ENCODE data around the gene GNAS. TPM values are rescaled to one million over a fixed set of nuclear protein-coding genes. Genes with fewer than 3 reads are reported as not detected.

Gene GNAS
- total RNA-seq, 2 donors from 2014 or later = 755 to 1,096 TPM

- Mint-ChIP-seq H3K27me3 (peaks cover 5% of the 10 kb centered on the region), H3K4me3 (no peak overlapping the region), H3K4me1 (peaks cover 6% of the 10 kb centered on the region), H3K36me3 (ENCODE audit: low read depth) (peaks cover 2% of the 10 kb centered on the region), H3K27ac (no peak overlapping the region)
- DNase-seq (no peak), ATAC-seq (no peak)
- no peaks in the 10 kb centered on the region for H3K9me3 ChIP-seq (ENCODE audit: control insufficient read depth, low read length, poor library complexity, severe bottlenecking)
Measured at GRCh38 chr20:58869662-58870227, 17.2 kb downstream of the GNAS start.

GRCh38 chr20:58870293-58871014 lies 17.9 kb downstream of the GNAS start:
- H3K36me3 Mint-ChIP-seq (ENCODE audit: low read depth) = peaks cover 2% of the 10 kb centered on the region
- no peak overlapping the region for H3K27ac Mint-ChIP-seq
- peaks cover 6% of the 10 kb centered on the region for H3K4me1 Mint-ChIP-seq
- H3K4me3 Mint-ChIP-seq = peak overlapping the region; percentile 61
- H3K27me3 Mint-ChIP-seq = peaks cover 5% of the 10 kb centered on the region
- DNase-seq = peak in 2 of 3 donors; percentile 31 to 48
- H3K9me3 ChIP-seq (ENCODE audit: control insufficient read depth, low read length, poor library complexity, severe bottlenecking) = no peaks in the 10 kb centered on the region
- ATAC-seq = peak; percentile 78

GRCh38 chr20:58871533-58872102 lies 19.1 kb downstream of the GNAS start:
- peak overlapping the region; percentile 69 for H3K27ac Mint-ChIP-seq
- H3K27me3 Mint-ChIP-seq = no peaks in the 10 kb centered on the region
- no peaks in the 10 kb centered on the region for H3K9me3 ChIP-seq (ENCODE audit: control insufficient read depth, low read length, poor library complexity, severe bottlenecking)
- DNase-seq (no peak), ATAC-seq (no peak)
- H3K4me3 Mint-ChIP-seq = no peak overlapping the region
- H3K4me1 Mint-ChIP-seq = peaks cover 6% of the 10 kb centered on the region
- H3K36me3 Mint-ChIP-seq (ENCODE audit: low read depth) = peaks cover 2% of the 10 kb centered on the region

- H3K27ac Mint-ChIP-seq = no peak overlapping the region
- DNase-seq = no peak
- H3K4me3 Mint-ChIP-seq = no peak overlapping the region
- no peak for ATAC-seq
- peaks cover 2% of the 10 kb centered on the region for H3K36me3 Mint-ChIP-seq (ENCODE audit: low read depth)
- peaks cover 19% of the 10 kb centered on the region for H3K4me1 Mint-ChIP-seq
- no peaks in the 10 kb centered on the region for H3K9me3 ChIP-seq (ENCODE audit: control insufficient read depth, low read length, poor library complexity, severe bottlenecking)
- H3K27me3 Mint-ChIP-seq = no peaks in the 10 kb centered on the region
Measured at GRCh38 chr20:58874469-58874868, 22.0 kb downstream of the GNAS start.

GRCh38 chr20:58875111-58875510 lies 22.6 kb downstream of the GNAS start:
- Mint-ChIP-seq H3K4me1 (peaks cover 18% of the 10 kb centered on the region), H3K27me3 (no peaks in the 10 kb centered on the region), H3K36me3 (ENCODE audit: low read depth) (peaks cover 1% of the 10 kb centered on the region), H3K27ac (no peak overlapping the region), H3K4me3 (no peak overlapping the region)
- DNase-seq = no peak
- ATAC-seq = no peak
- H3K9me3 ChIP-seq (ENCODE audit: control insufficient read depth, low read length, poor library complexity, severe bottlenecking) = no peaks in the 10 kb centered on the region

- no peaks in the 10 kb centered on the region for H3K36me3 Mint-ChIP-seq (ENCODE audit: low read depth)
- H3K27ac Mint-ChIP-seq = no peak overlapping the region
- peaks cover 15% of the 10 kb centered on the region for H3K4me1 Mint-ChIP-seq
- no peak for ATAC-seq
- no peak for DNase-seq
- H3K27me3 Mint-ChIP-seq = no peaks in the 10 kb centered on the region
- no peaks in the 10 kb centered on the region for H3K9me3 ChIP-seq (ENCODE audit: control insufficient read depth, low read length, poor library complexity, severe bottlenecking)
- H3K4me3 Mint-ChIP-seq = no peak overlapping the region
Measured at GRCh38 chr20:58875541-58876134, 23.1 kb downstream of the GNAS start.

- Mint-ChIP-seq H3K4me3 (no peak overlapping the region), H3K27me3 (no peaks in the 10 kb centered on the region)
- ATAC-seq = no peak
Measured at GRCh38 chr20:58876437-58876836, 23.9 kb downstream of the GNAS start.

GRCh38 chr20:58877050-58877975 lies 24.8 kb downstream of the GNAS start:
- peak overlapping the region; percentile 28 for H3K4me3 Mint-ChIP-seq
- DNase-seq (no peak), ATAC-seq (no peak)
- H3K9me3 ChIP-seq (ENCODE audit: control insufficient read depth, low read length, poor library complexity, severe bottlenecking) = no peaks in the 10 kb centered on the region
- no peaks in the 10 kb centered on the region for H3K36me3 Mint-ChIP-seq (ENCODE audit: low read depth)
- no peaks in the 10 kb centered on the region for H3K27me3 Mint-ChIP-seq
- H3K4me1 Mint-ChIP-seq = peaks cover 15% of the 10 kb centered on the region
- peak overlapping the region; percentile 86 for H3K27ac Mint-ChIP-seq

More at GRCh38 chr20:58876437-58876836, 23.9 kb downstream of the GNAS start:
- H3K36me3 Mint-ChIP-seq (ENCODE audit: low read depth) = no peaks in the 10 kb centered on the region
- H3K9me3 ChIP-seq (ENCODE audit: control insufficient read depth, low read length, poor library complexity, severe bottlenecking) = no peaks in the 10 kb centered on the region
- peaks cover 15% of the 10 kb centered on the region for H3K4me1 Mint-ChIP-seq
- no peak for DNase-seq
- peak overlapping the region; percentile 24 for H3K27ac Mint-ChIP-seq

GRCh38 chr20:58877976-58878360 lies 25.5 kb downstream of the GNAS start:
- DNase-seq (no peak), ATAC-seq (peak; percentile 64)
- no peak overlapping the region for H3K4me3 Mint-ChIP-seq
- peaks cover 13% of the 10 kb centered on the region for H3K4me1 Mint-ChIP-seq
- H3K27ac Mint-ChIP-seq = peak overlapping the region; percentile 86
- H3K36me3 Mint-ChIP-seq (ENCODE audit: low read depth) = no peaks in the 10 kb centered on the region
- no peaks in the 10 kb centered on the region for H3K27me3 Mint-ChIP-seq
- no peaks in the 10 kb centered on the region for H3K9me3 ChIP-seq (ENCODE audit: control insufficient read depth, low read length, poor library complexity, severe bottlenecking)

- DNase-seq = no peak
Measured at GRCh38 chr20:58878399-58878798, 25.9 kb downstream of the GNAS start.

GRCh38 chr20:58880441-58880840 lies 27.9 kb downstream of the GNAS start:
- no peaks in the 10 kb centered on the region for H3K9me3 ChIP-seq (ENCODE audit: control insufficient read depth, low read length, poor library complexity, severe bottlenecking)
- H3K4me3 Mint-ChIP-seq = no peak overlapping the region
- H3K36me3 Mint-ChIP-seq (ENCODE audit: low read depth) = no peaks in the 10 kb centered on the region
- H3K4me1 Mint-ChIP-seq = peaks cover 13% of the 10 kb centered on the region
- H3K27me3 Mint-ChIP-seq = no peaks in the 10 kb centered on the region
- DNase-seq (no peak), ATAC-seq (no peak)
- no peak overlapping the region for H3K27ac Mint-ChIP-seq

More at GRCh38 chr20:58878399-58878798, 25.9 kb downstream of the GNAS start:
- H3K27me3 Mint-ChIP-seq = no peaks in the 10 kb centered on the region
- no peak for ATAC-seq
- no peaks in the 10 kb centered on the region for H3K9me3 ChIP-seq (ENCODE audit: control insufficient read depth, low read length, poor library complexity, severe bottlenecking)
- H3K27ac Mint-ChIP-seq = peak overlapping the region; percentile 86
- H3K4me3 Mint-ChIP-seq = no peak overlapping the region
- no peaks in the 10 kb centered on the region for H3K36me3 Mint-ChIP-seq (ENCODE audit: low read depth)
- peaks cover 13% of the 10 kb centered on the region for H3K4me1 Mint-ChIP-seq

GRCh38 chr20:58880994-58881752 lies 28.7 kb downstream of the GNAS start:
- no peak for DNase-seq
- Mint-ChIP-seq H3K36me3 (ENCODE audit: low read depth) (no peaks in the 10 kb centered on the region), H3K27ac (no peak overlapping the region), H3K27me3 (no peaks in the 10 kb centered on the region), H3K4me1 (peaks cover 13% of the 10 kb centered on the region), H3K4me3 (no peak overlapping the region)
- ATAC-seq = no peak
- H3K9me3 ChIP-seq (ENCODE audit: control insufficient read depth, low read length, poor library complexity, severe bottlenecking) = no peaks in the 10 kb centered on the region

All from T-helper 17 cell (primary cell).